Measurements from ENCODE around the gene P2RY8.

GRCh38 chrX:1502853-1503252 lies 34.1 kb downstream of the P2RY8 start:
- TF ChIP-seq POLR2AphosphoS5 (IDR thresholded peaks at IDR 0.05) = no peak
- no peak for TF ChIP-seq CTCF (IDR thresholded peaks at IDR 0.05)
- TF ChIP-seq POLR2A (IDR thresholded peaks at IDR 0.05) = no peak
- TF ChIP-seq EP300 (IDR thresholded peaks at IDR 0.05) = no peak

Data from upper lobe of left lung (tissue), 4 donors.